Nephron (organoid): Measurements from ENCODE around the gene CACNA2D1.

ENCODE experiments used
- H3K27ac Mint-ChIP-seq, 3 experiments: 2 replicates each; pipeline ENCODE4 v1.8.0; 2020; ENCODE audit warnings: mixed read lengths in 3 of 3, mild to moderate bottlenecking in 2 of 3, moderate library complexity in 1 of 3
- H3K27me3 Mint-ChIP-seq: 2 replicates; pipeline ENCODE4 v1.8.0; 2021; ENCODE audit warnings: low read depth, mild to moderate bottlenecking, moderate library complexity, mixed read lengths
- H3K36me3 Mint-ChIP-seq: 2 replicates; pipeline ENCODE4 v1.8.0; 2020; ENCODE audit warnings: low read depth, mixed read lengths
- H3K4me1 Mint-ChIP-seq: 2 replicates; pipeline ENCODE4 v1.8.0; 2020; ENCODE audit warnings: mixed read lengths
- H3K4me3 Mint-ChIP-seq, 3 experiments: 2 replicates each; pipeline ENCODE4 v1.8.0; 2020; ENCODE audit warnings: mild to moderate bottlenecking in 3 of 3, mixed read lengths in 3 of 3, moderate library complexity in 2 of 3
- H3K9me3 Mint-ChIP-seq: 2 replicates; pipeline ENCODE4 v1.8.0; 2020; ENCODE audit warnings: mixed read lengths
- TF ChIP-seq, protein P1 (sequence below), 3 experiments: fragments of 200-600 bp; sonication (generic); IDR thresholded peaks; one replicate each; pipeline ENCODE4 v1.5.0; 2021; ENCODE audit warnings: antibody characterized with exemption in 3 of 3; ENCODE audit not compliant: unreplicated experiment in 3 of 3

CACNA2D1 gene

DNA sequence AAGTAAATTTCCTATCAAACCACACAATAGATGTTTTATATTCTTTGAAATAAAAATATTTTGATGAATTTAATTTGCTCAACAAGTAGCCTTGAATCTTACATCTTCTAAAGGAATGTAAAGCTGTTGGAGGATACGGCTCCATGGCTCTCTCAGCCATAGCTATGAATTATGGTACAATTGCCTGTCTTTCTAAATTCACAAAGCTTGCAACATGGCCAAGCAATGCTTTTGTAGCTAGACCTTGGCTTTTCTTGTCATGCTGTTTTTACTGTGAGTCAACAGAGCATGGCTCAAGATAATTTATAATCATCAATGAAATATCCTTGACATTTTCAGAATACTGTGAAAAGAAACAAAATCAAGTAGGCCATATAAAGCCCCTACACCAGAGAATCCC lies 286.7 kb downstream of the CACNA2D1 start:
- no peaks in the 10 kb centered on the region for H3K9me3 Mint-ChIP-seq
- TF ChIP-seq, protein P1, sequence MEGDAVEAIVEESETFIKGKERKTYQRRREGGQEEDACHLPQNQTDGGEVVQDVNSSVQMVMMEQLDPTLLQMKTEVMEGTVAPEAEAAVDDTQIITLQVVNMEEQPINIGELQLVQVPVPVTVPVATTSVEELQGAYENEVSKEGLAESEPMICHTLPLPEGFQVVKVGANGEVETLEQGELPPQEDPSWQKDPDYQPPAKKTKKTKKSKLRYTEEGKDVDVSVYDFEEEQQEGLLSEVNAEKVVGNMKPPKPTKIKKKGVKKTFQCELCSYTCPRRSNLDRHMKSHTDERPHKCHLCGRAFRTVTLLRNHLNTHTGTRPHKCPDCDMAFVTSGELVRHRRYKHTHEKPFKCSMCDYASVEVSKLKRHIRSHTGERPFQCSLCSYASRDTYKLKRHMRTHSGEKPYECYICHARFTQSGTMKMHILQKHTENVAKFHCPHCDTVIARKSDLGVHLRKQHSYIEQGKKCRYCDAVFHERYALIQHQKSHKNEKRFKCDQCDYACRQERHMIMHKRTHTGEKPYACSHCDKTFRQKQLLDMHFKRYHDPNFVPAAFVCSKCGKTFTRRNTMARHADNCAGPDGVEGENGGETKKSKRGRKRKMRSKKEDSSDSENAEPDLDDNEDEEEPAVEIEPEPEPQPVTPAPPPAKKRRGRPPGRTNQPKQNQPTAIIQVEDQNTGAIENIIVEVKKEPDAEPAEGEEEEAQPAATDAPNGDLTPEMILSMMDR (IDR thresholded peaks at IDR 0.05; ENCODE audit: unreplicated experiment in 3 of 3): no peak
- no peaks in the 10 kb centered on the region for H3K27me3 Mint-ChIP-seq
- no peak overlapping the region for H3K4me3 Mint-ChIP-seq
- peak overlapping the region in 1 of 3 experiments; percentile 62 for H3K27ac Mint-ChIP-seq
- no peaks in the 10 kb centered on the region for H3K4me1 Mint-ChIP-seq
- H3K36me3 Mint-ChIP-seq: no peaks in the 10 kb centered on the region

DNA sequence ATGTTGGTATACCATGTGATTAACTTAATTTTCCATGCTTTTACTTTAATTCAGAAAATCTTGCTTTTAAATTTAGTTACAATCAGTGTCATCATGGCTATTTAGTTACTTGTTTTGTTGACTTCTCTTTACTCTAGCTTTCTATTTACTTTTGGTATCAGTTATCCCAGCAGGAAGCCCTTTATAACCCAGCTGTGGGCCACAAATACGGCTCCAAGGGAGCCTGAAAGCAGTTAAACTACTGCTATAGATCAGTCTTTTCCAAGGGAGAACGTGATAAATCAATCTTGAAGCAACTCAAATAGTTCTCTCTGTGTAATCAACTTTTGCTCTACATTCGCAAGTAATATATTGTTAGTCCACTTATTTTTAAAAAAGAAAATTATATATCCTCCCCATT lies 287.4 kb downstream of the CACNA2D1 start:
- H3K4me1 Mint-ChIP-seq: no peaks in the 10 kb centered on the region
- peak overlapping the region in 1 of 3 experiments; percentile 64 for H3K27ac Mint-ChIP-seq
- H3K9me3 Mint-ChIP-seq: no peaks in the 10 kb centered on the region
- H3K4me3 Mint-ChIP-seq: no peak overlapping the region
- H3K36me3 Mint-ChIP-seq: no peaks in the 10 kb centered on the region
- TF ChIP-seq, protein P1 (IDR thresholded peaks at IDR 0.05; ENCODE audit: unreplicated experiment in 3 of 3): no peak
- H3K27me3 Mint-ChIP-seq: no peaks in the 10 kb centered on the region

DNA sequence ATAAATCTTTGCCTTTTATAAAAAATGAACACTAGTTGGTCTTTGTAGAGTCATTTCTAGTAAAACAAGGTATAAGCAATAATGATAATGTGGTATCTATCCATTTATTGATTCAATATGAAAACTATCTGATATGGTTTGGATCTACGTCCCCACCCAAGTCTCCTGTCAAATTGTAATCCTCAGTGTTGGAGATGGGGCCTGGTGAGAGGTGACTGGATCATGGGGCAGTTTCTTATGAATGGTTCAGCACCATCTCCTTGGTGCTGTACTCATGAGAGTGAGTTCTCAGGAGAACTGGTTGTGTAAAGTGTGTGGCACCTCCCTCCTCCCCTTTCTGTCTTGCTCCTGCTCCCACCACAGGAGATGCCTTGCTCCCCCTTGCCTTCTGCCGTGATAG lies 288.8 kb downstream of the CACNA2D1 start:
- TF ChIP-seq, protein P1 (IDR thresholded peaks at IDR 0.05; ENCODE audit: unreplicated experiment in 3 of 3): no peak
- Mint-ChIP-seq H3K27me3 (no peaks in the 10 kb centered on the region), H3K36me3 (no peaks in the 10 kb centered on the region), H3K4me3 (no peak overlapping the region), H3K27ac (no peak overlapping the region), H3K4me1 (no peaks in the 10 kb centered on the region), H3K9me3 (no peaks in the 10 kb centered on the region)

DNA sequence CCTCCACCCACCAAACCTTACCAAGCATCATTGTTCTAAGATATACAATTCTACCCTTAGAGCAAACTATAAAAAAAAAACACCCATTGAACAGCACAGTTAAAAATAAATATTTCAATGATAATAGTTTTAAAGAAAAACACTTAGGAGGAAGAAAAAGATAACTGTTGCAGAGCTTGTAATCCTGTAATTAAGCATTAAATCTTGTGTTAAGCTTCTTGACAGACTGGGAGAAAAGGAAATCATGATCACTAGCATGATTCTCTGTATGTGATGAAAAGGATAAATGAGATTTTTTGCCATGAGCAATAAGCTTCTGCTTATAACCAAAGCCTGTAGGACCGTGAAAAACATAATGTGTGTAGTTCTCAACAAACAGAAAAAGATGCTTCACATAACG lies 289.8 kb downstream of the CACNA2D1 start:
- Mint-ChIP-seq H3K4me3 (no peak overlapping the region), H3K27ac (no peak overlapping the region), H3K4me1 (no peaks in the 10 kb centered on the region), H3K9me3 (no peaks in the 10 kb centered on the region), H3K27me3 (no peaks in the 10 kb centered on the region), H3K36me3 (no peaks in the 10 kb centered on the region)
- TF ChIP-seq, protein P1 (IDR thresholded peaks at IDR 0.05; ENCODE audit: unreplicated experiment in 3 of 3): no peak

DNA sequence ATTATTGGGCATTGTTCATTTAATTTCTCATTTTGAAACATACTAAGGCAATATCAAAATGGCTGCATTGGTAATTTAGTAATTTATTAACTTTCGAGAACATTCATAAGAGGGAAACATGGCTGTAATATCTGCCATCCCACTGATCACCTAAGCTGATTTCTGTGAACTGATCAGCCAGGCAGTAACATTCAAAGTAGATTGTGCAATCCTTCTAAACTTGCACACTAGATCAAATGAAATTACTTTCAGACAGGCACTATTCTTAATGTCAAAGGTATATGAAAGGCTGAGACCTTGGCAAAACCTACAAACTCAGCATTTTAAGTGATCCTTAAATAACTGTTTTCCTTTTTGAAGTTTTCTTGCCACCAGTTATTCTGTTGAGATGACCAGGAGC lies 290.7 kb downstream of the CACNA2D1 start:
- H3K27me3 Mint-ChIP-seq: no peaks in the 10 kb centered on the region
- no peaks in the 10 kb centered on the region for H3K36me3 Mint-ChIP-seq
- no peaks in the 10 kb centered on the region for H3K9me3 Mint-ChIP-seq
- H3K27ac Mint-ChIP-seq: no peak overlapping the region
- no peak overlapping the region for H3K4me3 Mint-ChIP-seq
- H3K4me1 Mint-ChIP-seq: no peaks in the 10 kb centered on the region
- TF ChIP-seq, protein P1 (IDR thresholded peaks at IDR 0.05; ENCODE audit: unreplicated experiment in 3 of 3): no peak

DNA sequence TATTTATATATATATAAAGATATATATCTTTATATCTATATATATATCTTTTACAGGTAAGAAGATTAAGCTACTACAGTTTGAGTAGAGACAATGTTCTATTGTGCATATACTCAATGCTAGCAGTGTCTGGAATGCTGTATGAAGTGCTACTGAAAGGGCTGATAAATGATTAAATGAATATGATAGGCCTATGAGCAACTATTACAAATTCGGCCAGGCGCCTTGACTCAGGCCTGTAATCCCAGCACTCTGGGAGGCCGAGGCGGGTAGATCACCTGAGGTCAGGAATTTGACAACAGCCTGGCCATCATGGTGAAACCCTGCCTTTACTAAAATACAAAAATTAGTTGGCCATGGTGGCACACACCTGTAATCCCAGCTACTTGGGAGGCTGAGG lies 297.1 kb downstream of the CACNA2D1 start:
- no peak overlapping the region for H3K4me3 Mint-ChIP-seq
- H3K9me3 Mint-ChIP-seq: no peaks in the 10 kb centered on the region
- no peaks in the 10 kb centered on the region for H3K36me3 Mint-ChIP-seq
- H3K27me3 Mint-ChIP-seq: no peaks in the 10 kb centered on the region
- no peak overlapping the region for H3K27ac Mint-ChIP-seq
- TF ChIP-seq, protein P1 (IDR thresholded peaks at IDR 0.05; ENCODE audit: unreplicated experiment in 3 of 3): no peak
- no peaks in the 10 kb centered on the region for H3K4me1 Mint-ChIP-seq
